22Rv1 (cell line): ENCODE data around the gene EIPR1.

Experiments
- H3K27ac ChIP-seq: fragments of 450-650 bp; 2 replicates; pipeline ENCODE4 v1.5.1; 2017
- ZFX ChIP-seq: fragments of 450-650 bp; IDR thresholded peaks from 2 replicates; pipeline ENCODE4 v1.6.1; 2017; ENCODE audit warnings: antibody characterized with exemption, borderline replicate concordance
- TF ChIP-seq, protein P1 (sequence below): fragments of 450-650 bp; IDR thresholded peaks from 2 replicates; pipeline ENCODE4 v1.5.1; 2017; ENCODE audit warnings: mild to moderate bottlenecking

Gene EIPR1

DNA sequence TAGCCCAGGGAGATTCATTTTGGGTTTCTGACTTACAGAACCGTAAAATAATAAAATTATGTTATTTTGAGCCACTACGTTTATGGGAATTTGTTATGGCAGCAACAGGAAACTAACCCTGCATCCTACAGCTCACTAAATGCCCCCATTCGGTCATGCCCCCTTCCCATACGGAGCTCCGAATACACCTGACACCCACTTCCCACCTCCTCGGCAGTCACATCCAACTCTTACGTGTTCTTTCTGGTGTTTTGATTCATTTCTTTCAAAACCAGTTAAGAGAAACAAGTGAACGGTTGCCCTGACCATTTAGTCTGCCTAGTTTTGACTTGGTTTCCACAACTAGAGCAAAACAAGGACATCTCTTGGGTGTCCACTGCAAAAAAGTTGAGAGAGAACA lies 19.7 kb downstream of the EIPR1 start:
- H3K27ac ChIP-seq = no peak overlapping the region
- TF ChIP-seq, protein P1, sequence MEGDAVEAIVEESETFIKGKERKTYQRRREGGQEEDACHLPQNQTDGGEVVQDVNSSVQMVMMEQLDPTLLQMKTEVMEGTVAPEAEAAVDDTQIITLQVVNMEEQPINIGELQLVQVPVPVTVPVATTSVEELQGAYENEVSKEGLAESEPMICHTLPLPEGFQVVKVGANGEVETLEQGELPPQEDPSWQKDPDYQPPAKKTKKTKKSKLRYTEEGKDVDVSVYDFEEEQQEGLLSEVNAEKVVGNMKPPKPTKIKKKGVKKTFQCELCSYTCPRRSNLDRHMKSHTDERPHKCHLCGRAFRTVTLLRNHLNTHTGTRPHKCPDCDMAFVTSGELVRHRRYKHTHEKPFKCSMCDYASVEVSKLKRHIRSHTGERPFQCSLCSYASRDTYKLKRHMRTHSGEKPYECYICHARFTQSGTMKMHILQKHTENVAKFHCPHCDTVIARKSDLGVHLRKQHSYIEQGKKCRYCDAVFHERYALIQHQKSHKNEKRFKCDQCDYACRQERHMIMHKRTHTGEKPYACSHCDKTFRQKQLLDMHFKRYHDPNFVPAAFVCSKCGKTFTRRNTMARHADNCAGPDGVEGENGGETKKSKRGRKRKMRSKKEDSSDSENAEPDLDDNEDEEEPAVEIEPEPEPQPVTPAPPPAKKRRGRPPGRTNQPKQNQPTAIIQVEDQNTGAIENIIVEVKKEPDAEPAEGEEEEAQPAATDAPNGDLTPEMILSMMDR = no peak
- no peak for TF ChIP-seq ZFX

DNA sequence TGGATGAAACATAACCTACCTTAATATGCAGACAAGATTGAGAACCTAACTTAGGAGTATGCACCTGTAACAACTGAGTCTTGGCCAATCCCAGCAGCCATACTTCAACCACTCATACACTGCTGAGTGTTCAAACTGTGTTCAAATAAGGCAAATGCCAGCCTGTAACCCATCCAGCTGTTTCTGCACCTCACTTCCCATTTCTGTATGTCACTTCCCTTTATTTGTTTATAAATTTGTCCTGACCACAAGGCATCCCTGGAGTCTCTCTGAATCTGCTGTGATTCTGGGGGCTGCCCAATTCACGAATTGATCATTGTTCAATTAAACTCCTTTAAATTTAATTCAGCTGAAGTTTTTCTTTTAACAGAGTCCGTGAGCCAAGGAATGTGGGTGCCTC lies 20.2 kb downstream of the EIPR1 start:
- H3K27ac ChIP-seq = peak overlapping the region; percentile 41

DNA sequence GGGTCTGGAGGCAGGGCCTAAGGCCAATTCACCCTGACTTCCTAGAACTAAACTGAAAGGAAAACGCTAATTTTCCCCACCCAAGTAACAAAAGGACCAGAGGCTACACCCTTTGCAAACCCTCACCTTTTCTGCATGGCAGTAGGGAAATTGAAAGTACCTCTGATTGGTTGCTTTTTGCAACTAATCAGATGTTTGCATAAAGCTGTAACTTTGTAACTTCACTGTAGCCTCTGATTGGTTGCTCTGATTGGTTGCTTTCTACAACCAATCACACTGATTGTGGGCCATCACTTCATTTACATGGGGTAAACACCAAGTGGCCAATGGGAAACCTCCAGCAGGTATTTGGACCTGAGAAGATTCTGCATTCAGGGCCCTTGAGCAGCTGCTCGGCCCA lies 20.8 kb downstream of the EIPR1 start:
- peak overlapping the region; percentile 41 for H3K27ac ChIP-seq
- TF ChIP-seq, protein P1 = no peak
- no peak for TF ChIP-seq ZFX

DNA sequence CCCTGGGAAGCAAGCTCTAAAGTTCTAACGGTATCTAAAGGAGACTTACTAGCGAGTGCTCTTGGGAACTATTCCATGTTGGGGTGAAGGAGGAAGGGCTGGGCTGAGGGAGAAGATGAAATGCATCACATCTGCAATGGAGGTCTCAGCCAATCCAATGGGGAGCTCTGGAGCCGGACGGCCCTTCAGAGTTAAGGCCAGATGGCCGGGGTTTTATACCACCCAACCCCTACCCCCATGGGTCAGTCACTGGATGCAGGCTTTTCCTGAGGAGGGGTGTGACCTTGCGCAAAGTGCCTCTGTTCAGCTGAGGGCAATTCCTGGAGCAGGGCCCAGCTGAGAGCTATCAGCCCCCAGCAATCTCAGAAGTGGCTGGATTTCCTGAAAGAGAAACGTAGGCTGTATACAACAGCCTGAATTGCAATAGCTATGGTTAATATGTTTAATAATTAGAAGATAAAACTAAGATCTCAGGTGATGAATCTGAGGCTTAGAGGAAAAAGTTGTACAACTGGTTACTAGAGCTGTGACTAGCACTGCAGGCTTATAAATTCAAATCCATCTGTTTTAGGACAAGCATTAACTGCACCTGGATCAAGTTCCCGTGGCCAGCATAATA lies 21.6 kb downstream of the EIPR1 start:
- TF ChIP-seq ZFX = no peak
- TF ChIP-seq, protein P1 = no peak
- H3K27ac ChIP-seq = peak overlapping the region; percentile 41

DNA sequence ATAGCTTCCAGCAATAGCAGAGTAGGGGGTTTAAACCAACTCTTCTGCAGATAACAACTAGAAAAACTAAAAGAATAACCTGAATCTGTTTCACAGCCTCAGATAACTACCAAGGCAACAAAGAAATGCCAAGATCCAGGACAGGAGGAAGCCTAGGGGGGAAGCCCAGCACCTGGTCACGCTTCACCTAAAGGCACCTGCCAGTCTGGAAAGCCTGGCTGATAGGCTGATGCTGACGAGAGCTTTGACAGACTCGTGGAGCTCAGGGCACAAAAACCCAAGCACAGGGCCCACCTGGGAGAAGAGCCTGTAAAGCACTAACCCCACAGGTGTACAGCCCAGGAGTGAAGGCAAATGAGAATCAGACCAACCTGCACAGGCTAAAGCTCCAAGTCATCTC lies 22.6 kb downstream of the EIPR1 start:
- TF ChIP-seq, protein P1 = no peak
- no peak for TF ChIP-seq ZFX
- no peak overlapping the region for H3K27ac ChIP-seq

DNA sequence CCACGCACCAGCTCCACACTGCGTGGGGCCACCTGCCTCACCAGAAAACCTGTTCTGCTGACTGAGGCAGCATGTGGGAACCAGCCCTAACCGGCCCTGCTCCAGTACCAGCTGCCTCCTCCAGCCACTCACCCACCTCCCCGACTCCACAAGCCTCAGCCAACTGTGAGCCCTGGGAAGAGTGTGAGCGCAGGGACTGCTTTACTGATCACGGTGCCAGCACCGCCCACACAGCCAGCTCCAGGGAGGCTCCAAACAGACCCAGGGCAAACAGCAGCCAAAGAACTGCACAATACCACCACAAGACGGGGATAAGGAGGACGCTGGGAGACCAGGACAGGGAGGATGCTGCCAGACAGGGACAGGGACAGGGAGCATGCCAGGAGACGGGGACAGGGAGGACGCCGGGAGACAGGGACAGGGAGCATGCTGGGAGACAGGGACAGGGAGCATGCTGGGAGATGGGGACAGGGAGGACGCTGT lies 28.4 kb downstream of the EIPR1 start:
- no peak for TF ChIP-seq ZFX
- TF ChIP-seq, protein P1 = no peak
- no peak overlapping the region for H3K27ac ChIP-seq

DNA sequence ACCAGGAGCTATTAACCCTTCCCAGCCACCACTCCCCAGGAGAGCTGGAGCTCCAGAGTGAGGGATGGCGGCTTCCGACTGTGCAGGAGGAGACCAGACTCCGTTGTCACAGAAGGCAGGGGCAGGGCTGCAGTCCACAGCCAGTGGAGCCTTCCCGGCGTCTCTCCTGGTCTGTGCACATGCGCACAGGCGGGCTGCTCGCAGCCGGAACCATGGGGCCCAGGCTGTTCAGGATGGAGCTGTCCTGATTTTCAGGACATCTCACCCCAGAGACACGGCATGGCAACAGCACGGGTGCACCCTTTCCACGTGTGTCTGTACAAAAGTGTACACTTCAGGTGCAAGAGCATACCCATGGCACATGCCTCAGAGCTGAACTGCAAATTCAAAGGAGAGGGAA lies 28.9 kb downstream of the EIPR1 start:
- H3K27ac ChIP-seq = no peak overlapping the region
- TF ChIP-seq, protein P1 = no peak
- no peak for TF ChIP-seq ZFX

DNA sequence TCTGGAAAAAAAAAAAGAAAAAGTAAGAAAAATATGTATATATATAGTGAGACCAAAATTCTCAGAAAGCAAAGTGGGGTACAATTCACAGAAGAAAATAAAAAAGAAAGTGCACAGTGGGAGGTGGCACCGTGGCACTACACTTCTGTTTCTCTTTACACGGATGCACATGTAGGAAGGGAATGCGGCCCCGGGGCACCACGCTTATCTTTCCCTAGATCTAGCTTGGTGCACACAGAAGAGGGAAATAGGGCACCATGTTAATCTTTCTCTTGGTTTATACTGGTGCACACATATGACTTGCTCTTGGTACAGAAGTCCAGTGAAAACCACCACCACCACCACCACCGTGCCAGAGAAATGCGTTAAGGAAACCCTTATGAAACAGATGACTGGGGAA lies 32.0 kb downstream of the EIPR1 start:
- H3K27ac ChIP-seq = no peak overlapping the region
- TF ChIP-seq, protein P1 = no peak
- TF ChIP-seq ZFX = no peak
